ENCODE measurements around the gene RABGGTA. TPM values are rescaled to one million over a fixed set of nuclear protein-coding genes. Genes with fewer than 3 reads are reported as not detected.

Gene RABGGTA
- total RNA-seq, 1 donor from 2014 or later = 32.6 TPM

DNA sequence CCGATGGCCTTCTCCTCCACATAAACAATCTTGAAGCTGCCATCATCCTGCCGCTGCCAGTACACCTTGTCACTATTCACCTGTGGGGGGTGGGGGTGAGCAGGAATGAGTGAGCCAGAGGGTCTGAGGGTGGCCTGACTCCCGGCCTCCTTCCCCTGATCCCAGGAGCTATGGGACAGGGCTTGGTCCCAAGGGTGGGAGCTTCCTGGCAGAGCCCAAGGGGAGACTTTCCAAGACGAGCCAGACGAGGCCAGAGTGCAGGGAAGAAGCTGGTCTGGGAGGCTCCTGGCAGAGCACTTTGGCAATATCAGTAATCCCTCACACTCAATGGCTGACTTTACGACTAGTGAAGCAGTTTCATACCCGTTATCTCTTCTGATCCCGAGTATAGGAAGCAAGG, 16.0 kb downstream of the RABGGTA start:
- TF ChIP-seq, protein P1, sequence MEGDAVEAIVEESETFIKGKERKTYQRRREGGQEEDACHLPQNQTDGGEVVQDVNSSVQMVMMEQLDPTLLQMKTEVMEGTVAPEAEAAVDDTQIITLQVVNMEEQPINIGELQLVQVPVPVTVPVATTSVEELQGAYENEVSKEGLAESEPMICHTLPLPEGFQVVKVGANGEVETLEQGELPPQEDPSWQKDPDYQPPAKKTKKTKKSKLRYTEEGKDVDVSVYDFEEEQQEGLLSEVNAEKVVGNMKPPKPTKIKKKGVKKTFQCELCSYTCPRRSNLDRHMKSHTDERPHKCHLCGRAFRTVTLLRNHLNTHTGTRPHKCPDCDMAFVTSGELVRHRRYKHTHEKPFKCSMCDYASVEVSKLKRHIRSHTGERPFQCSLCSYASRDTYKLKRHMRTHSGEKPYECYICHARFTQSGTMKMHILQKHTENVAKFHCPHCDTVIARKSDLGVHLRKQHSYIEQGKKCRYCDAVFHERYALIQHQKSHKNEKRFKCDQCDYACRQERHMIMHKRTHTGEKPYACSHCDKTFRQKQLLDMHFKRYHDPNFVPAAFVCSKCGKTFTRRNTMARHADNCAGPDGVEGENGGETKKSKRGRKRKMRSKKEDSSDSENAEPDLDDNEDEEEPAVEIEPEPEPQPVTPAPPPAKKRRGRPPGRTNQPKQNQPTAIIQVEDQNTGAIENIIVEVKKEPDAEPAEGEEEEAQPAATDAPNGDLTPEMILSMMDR (IDR thresholded peaks at IDR 0.05; ENCODE audit: insufficient read depth, low read length, severe bottlenecking) = no peak
- Histone ChIP-seq H3K27me3 (ENCODE audit: control insufficient read depth, insufficient read depth, low read length) (no peaks in the 10 kb centered on the region), H3K36me3 (ENCODE audit: control insufficient read depth, insufficient read depth, low read length) (peaks cover 43% of the 10 kb centered on the region), H3K4me3 (ENCODE audit: low read depth, low read length) (no peak overlapping the region)
- DNase-seq (ENCODE audit: low read depth) (no peak), FAIRE-seq (no peak)

DNA sequence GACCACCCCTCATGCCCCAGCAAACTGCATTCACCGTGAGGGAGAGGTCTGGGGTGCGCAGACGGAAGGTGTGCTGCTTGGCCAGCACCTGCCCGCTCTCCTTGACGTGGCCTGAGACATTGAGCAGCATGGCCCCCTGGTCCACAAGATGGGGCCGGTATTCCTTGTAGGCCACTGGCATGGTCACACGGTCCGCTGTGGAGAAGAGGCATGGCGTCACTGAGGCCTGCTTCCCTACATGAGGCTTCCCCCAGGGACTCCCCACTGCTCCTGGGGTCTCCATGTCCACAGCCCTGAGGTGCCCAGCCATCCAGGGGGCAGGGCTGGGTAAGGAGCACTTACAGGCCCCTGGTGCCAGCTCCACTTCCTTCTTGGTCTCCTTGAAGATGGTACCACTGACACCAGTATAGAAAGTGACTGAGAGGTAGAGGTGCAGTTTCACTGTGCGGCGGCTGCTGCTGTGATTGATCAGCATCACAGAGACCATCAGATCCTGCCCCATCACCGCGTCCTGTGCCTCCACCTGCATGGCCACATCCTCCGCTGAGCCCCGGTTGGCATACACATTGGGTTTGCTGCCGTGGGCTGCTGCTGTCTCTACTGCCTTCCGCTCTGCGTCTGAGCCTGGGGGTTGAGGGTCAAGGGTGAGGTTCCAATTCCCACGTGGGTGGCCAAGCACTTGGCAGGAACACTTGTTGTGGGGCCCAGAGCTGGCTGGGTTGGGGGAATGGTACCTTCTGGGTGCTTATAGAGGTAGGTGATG, 16.6 kb downstream of the RABGGTA start:
- TF ChIP-seq, protein P1 (IDR thresholded peaks at IDR 0.05; ENCODE audit: insufficient read depth, low read length, severe bottlenecking) = no peak
- FAIRE-seq = no peak
- Histone ChIP-seq H3K36me3 (ENCODE audit: control insufficient read depth, insufficient read depth, low read length) (peaks cover 44% of the 10 kb centered on the region), H3K27me3 (ENCODE audit: control insufficient read depth, insufficient read depth, low read length) (no peaks in the 10 kb centered on the region), H3K4me3 (ENCODE audit: low read depth, low read length) (no peak overlapping the region)
- no peak for DNase-seq (ENCODE audit: low read depth)

DNA sequence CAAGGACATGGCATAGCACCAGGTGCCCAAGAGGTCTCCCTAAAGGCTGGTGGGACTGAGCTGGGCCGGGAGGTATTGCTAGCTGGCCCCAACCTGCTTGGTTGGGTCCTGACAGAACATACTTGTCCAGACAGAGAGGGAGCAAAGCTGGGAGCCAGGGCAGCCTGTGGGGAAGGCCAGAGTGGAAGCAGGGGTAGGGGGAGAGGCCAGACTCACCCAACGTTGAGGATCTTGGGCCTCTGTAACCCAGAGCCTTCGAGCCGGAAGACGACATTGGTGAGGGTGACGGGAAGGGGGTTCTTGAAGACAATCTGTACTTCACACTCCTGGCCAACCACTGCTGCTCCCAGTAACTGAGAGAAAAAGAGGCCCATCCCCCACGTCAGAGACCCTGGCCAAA, 17.5 kb downstream of the RABGGTA start:
- DNase-seq (ENCODE audit: low read depth) = no peak
- TF ChIP-seq, protein P1 (IDR thresholded peaks at IDR 0.05; ENCODE audit: insufficient read depth, low read length, severe bottlenecking) = no peak
- Histone ChIP-seq H3K27me3 (ENCODE audit: control insufficient read depth, insufficient read depth, low read length) (no peaks in the 10 kb centered on the region), H3K4me3 (ENCODE audit: low read depth, low read length) (no peak overlapping the region), H3K36me3 (ENCODE audit: control insufficient read depth, insufficient read depth, low read length) (peaks cover 46% of the 10 kb centered on the region)
- FAIRE-seq = no peak

DNA sequence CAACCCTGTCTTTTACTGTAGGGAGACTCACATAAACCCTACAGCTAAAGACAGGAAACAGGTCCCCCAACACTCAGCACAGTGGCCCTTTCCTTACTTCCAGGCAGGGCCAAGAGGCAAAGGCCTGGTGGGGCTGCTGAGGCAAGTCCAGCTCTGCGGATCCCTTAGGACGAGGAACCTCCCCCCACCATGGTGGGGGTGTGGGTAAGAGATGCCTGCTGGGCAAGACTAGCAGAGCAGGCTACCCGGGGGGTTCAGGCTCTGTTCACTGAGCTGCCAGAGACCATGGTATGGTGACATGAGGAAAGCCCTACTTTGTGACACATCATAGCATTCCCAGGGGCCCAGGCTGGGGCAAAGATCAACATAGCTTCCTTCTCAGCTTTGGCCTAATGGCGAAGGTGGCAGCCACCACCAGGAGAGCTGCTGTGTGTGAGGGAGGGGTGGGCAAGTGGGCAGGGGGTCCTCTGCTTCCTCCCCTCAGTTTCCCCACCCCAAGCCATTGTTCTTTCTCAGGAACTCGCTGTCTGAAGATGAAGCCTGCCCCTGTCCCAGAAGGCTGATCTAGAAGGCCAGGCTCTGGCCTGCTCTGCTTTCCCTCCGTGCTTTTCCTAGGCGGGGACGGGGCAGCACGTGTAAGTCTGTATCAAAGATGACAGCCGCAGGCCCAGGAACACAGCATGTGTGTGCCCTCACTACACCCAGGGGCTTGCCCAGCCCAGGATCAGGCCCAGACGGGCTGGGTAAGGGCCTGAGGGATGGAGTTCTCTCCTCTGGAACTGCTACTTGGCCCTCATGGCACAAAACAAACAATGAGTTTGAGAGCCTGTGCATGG, 18.9 kb downstream of the RABGGTA start:
- Histone ChIP-seq H3K36me3 (ENCODE audit: control insufficient read depth, insufficient read depth, low read length) (peaks cover 39% of the 10 kb centered on the region), H3K4me3 (ENCODE audit: low read depth, low read length) (no peak overlapping the region), H3K27me3 (ENCODE audit: control insufficient read depth, insufficient read depth, low read length) (no peaks in the 10 kb centered on the region)
- no peak for DNase-seq (ENCODE audit: low read depth)
- no peak for FAIRE-seq
- TF ChIP-seq, protein P1 (IDR thresholded peaks at IDR 0.05; ENCODE audit: insufficient read depth, low read length, severe bottlenecking) = no peak

DNA sequence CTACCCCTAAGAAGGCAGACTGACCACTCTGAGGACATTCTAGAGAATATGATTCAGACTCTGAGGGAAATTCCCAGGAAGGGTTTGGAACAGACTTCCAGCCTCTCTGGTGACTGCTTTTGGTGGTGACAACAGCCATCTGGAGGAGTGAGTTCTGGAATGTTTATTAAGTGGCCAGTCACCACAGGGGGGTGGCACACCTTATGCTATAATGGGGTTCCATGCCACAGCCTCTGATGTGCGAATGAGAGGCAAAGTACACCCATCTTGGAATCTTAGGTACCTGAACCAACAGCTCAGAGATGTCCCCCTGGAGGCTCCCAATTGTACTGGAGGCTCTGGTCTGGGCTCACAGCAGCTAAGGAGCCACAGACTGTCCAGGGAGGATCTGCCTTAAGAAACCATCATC, 19.5 kb downstream of the RABGGTA start:
- TF ChIP-seq, protein P1 (IDR thresholded peaks at IDR 0.05; ENCODE audit: insufficient read depth, low read length, severe bottlenecking) = no peak
- Histone ChIP-seq H3K4me3 (ENCODE audit: low read depth, low read length) (no peak overlapping the region), H3K27me3 (ENCODE audit: control insufficient read depth, insufficient read depth, low read length) (no peaks in the 10 kb centered on the region), H3K36me3 (ENCODE audit: control insufficient read depth, insufficient read depth, low read length) (peaks cover 37% of the 10 kb centered on the region)
- FAIRE-seq (no peak), DNase-seq (ENCODE audit: low read depth) (peak; percentile 51)
